ENCODE data around the gene MMP26. TPM values are rescaled to one million over a fixed set of nuclear protein-coding genes. Genes with fewer than 3 reads are reported as not detected.

MMP26 gene
- total RNA-seq = not detected in 2 replicates

GRCh38 chr11:4704054-4704789 is at the start of gene MMP26:
Gene MMP26, plus strand, starts transcription at chr11:4704784.
- intact Hi-C loops (cut with micrococcal nuclease) = no loop called here
- no peaks in the 10 kb centered on the region for H3K36me3 Mint-ChIP-seq (ENCODE audit: low read depth)
- CTCF ChIA-PET = no interaction called here
- H3K9me3 Mint-ChIP-seq = no peaks in the 10 kb centered on the region
- H3K4me1 Mint-ChIP-seq = no peaks in the 10 kb centered on the region
- ATAC-seq (ENCODE audit: low read depth) (no peak), DNase-seq (no peak)
- POLR2A ChIA-PET = no interaction called here
- H3K27me3 Mint-ChIP-seq = peaks cover 4% of the 10 kb centered on the region
- no peak within 1 kb of the TSS for H3K27ac Mint-ChIP-seq
- H3K4me3 Mint-ChIP-seq = no peak within 1 kb of the TSS
- no peak for TF ChIP-seq CTCF (IDR thresholded peaks at IDR 0.05)

- DNase-seq (no peak), ATAC-seq (ENCODE audit: low read depth) (no peak)
- peaks cover 13% of the 10 kb centered on the region for H3K27me3 Mint-ChIP-seq
- H3K4me1 Mint-ChIP-seq = no peaks in the 10 kb centered on the region
- H3K36me3 Mint-ChIP-seq (ENCODE audit: low read depth) = no peaks in the 10 kb centered on the region
- CTCF ChIA-PET = no interaction called here
- no peak overlapping the region for H3K4me3 Mint-ChIP-seq
- no peaks in the 10 kb centered on the region for H3K9me3 Mint-ChIP-seq
- intact Hi-C loops (cut with micrococcal nuclease) = no loop called here
- POLR2A ChIA-PET = no interaction called here
- no peak overlapping the region for H3K27ac Mint-ChIP-seq
- TF ChIP-seq CTCF (IDR thresholded peaks at IDR 0.05) = no peak
Measured at GRCh38 chr11:4658629-4659445, 45.7 kb upstream of the MMP26 start.

- DNase-seq = no peak
- ChIA-PET CTCF (no interaction called here), POLR2A (no interaction called here)
- Mint-ChIP-seq H3K4me3 (no peak overlapping the region), H3K27ac (no peak overlapping the region), H3K4me1 (no peaks in the 10 kb centered on the region), H3K27me3 (peaks cover 10% of the 10 kb centered on the region), H3K9me3 (no peaks in the 10 kb centered on the region), H3K36me3 (ENCODE audit: low read depth) (no peaks in the 10 kb centered on the region)
- ATAC-seq (ENCODE audit: low read depth) = no peak
- TF ChIP-seq CTCF (IDR thresholded peaks at IDR 0.05) = no peak
- intact Hi-C loops (cut with micrococcal nuclease) = no loop called here
Measured at GRCh38 chr11:4662876-4663275, 41.7 kb upstream of the MMP26 start.

GRCh38 chr11:4664183-4664582 is 40.4 kb upstream of the MMP26 start:
- ChIA-PET CTCF (no interaction called here), POLR2A (no interaction called here)
- no peaks in the 10 kb centered on the region for H3K4me1 Mint-ChIP-seq
- TF ChIP-seq CTCF (IDR thresholded peaks at IDR 0.05) = no peak
- no peak overlapping the region for H3K27ac Mint-ChIP-seq
- DNase-seq (no peak), ATAC-seq (ENCODE audit: low read depth) (no peak)
- peaks cover 10% of the 10 kb centered on the region for H3K27me3 Mint-ChIP-seq
- intact Hi-C loops (cut with micrococcal nuclease) = no loop called here
- H3K36me3 Mint-ChIP-seq (ENCODE audit: low read depth) = no peaks in the 10 kb centered on the region
- no peaks in the 10 kb centered on the region for H3K9me3 Mint-ChIP-seq
- H3K4me3 Mint-ChIP-seq = no peak overlapping the region

- H3K27me3 Mint-ChIP-seq = peaks cover 10% of the 10 kb centered on the region
- ATAC-seq (ENCODE audit: low read depth) (no peak), DNase-seq (no peak)
- H3K36me3 Mint-ChIP-seq (ENCODE audit: low read depth) = no peaks in the 10 kb centered on the region
- CTCF ChIA-PET = no interaction called here
- intact Hi-C loops (cut with micrococcal nuclease) = no loop called here
- no peaks in the 10 kb centered on the region for H3K4me1 Mint-ChIP-seq
- TF ChIP-seq CTCF (IDR thresholded peaks at IDR 0.05) = no peak
- H3K4me3 Mint-ChIP-seq = no peak overlapping the region
- no peaks in the 10 kb centered on the region for H3K9me3 Mint-ChIP-seq
- H3K27ac Mint-ChIP-seq = no peak overlapping the region
- POLR2A ChIA-PET = no interaction called here
Measured at GRCh38 chr11:4664786-4665185, 39.8 kb upstream of the MMP26 start.

All from activated B cell treated with CpG ODN at 0.5 μM for 24 hours (primary cell).